HEK293 (cell line): ENCODE data around the gene BAIAP3.

Experiments
- CTCF ChIA-PET: fragments of 350-600 bp; formaldehyde crosslinking; extraction: SDS; loops from one replicate; lab custom pipeline; 2021; ENCODE audit warnings: antibody characterized with exemption; lab: Yijun Ruan, JAX
- POLR2A ChIA-PET: fragments of 300-600 bp; formaldehyde crosslinking; extraction: SDS; loops from one replicate; lab custom pipeline; 2020; ENCODE audit warnings: antibody characterized with exemption, inconsistent platforms; lab: Yijun Ruan, JAX
- H3K27ac ChIP-seq: fragments of 200-500 bp; sonication (Bioruptor generic); 2 replicates; pipeline ENCODE4 v1.5.1; 2014; ENCODE audit warnings: low read depth, low read length, control low read depth, inconsistent platforms; ENCODE audit errors: extremely low read depth
- H3K36me3 ChIP-seq, 2 experiments: fragments of 200-500 bp in 1 of 2; sonication (Bioruptor generic) in 1 of 2; 1 replicate in 1 of 2; 2 replicates in 1 of 2; pipeline ENCODE4 v1.5.1; 2014 to 2017; ENCODE audit warnings: inconsistent platforms in 2 of 2, low read length in 2 of 2; ENCODE audit not compliant: control insufficient read depth in 2 of 2, insufficient read depth in 1 of 2
- H3K4me1 ChIP-seq: fragments of 200-500 bp; sonication (Bioruptor generic); 2 replicates; pipeline ENCODE4 v1.5.1; 2014; ENCODE audit warnings: mild to moderate bottlenecking, low read length, inconsistent platforms; ENCODE audit not compliant: control insufficient read depth, insufficient read depth
- H3K4me3 ChIP-seq: 2 replicates; pipeline ENCODE4 v1.5.1; 2011; ENCODE audit warnings: low read depth, mild to moderate bottlenecking, control low read depth, low read length, moderate library complexity
- H3K9me3 ChIP-seq: fragments of 200-500 bp; sonication (Bioruptor generic); 2 replicates; pipeline ENCODE4 v1.5.1; 2014; ENCODE audit warnings: low read depth, low read length, inconsistent platforms; ENCODE audit not compliant: control insufficient read depth, insufficient read depth
- ATF2 ChIP-seq: fragments of 450-650 bp; formaldehyde crosslinking; IDR thresholded peaks from 2 replicates; pipeline ENCODE4 v1.5.1; 2016; ENCODE audit warnings: missing biosample characterization, missing genetic modification characterization, low read depth
- ELK4 ChIP-seq: IDR thresholded peaks from 2 replicates; pipeline ENCODE4 v1.6.1; 2011; ENCODE audit warnings: mild to moderate bottlenecking, low read depth, low read length, borderline replicate concordance
- HOXD13 ChIP-seq: sonication (generic); formaldehyde crosslinking; IDR thresholded peaks from 2 replicates; pipeline ENCODE4 v1.8.0; 2022; ENCODE audit warnings: missing genetic modification reagents, borderline replicate concordance
- MEIS1 ChIP-seq: sonication (generic); formaldehyde crosslinking; IDR thresholded peaks from 2 replicates; pipeline ENCODE4 v1.8.1; 2022; ENCODE audit warnings: missing genetic modification reagents, mild to moderate bottlenecking, borderline replicate concordance
- SETDB1 ChIP-seq: IDR thresholded peaks from one replicate; pipeline ENCODE4 v1.6.1; 2017; ENCODE audit warnings: mild to moderate bottlenecking, low read length, moderate library complexity, mixed read lengths; ENCODE audit not compliant: insufficient read length
- ZBTB48 ChIP-seq: fragments of 450-650 bp; formaldehyde crosslinking; IDR thresholded peaks from 2 replicates; pipeline ENCODE4 v1.5.1; 2016; ENCODE audit warnings: missing biosample characterization, missing genetic modification characterization
- ZBTB8A ChIP-seq: fragments of 450-650 bp; formaldehyde crosslinking; IDR thresholded peaks from 2 replicates; pipeline ENCODE4 v1.5.1; 2016; ENCODE audit warnings: missing biosample characterization, missing genetic modification characterization
- ZFP3 ChIP-seq: fragments of 450-650 bp; formaldehyde crosslinking; IDR thresholded peaks from 2 replicates; pipeline ENCODE4 v1.5.1; 2016; ENCODE audit warnings: low read depth, missing biosample characterization, missing genetic modification characterization
- ZIC2 ChIP-seq: fragments of 450-650 bp; formaldehyde crosslinking; IDR thresholded peaks from 2 replicates; pipeline ENCODE4 v1.5.1; 2016; ENCODE audit warnings: missing biosample characterization, missing genetic modification characterization
- ZNF10 ChIP-seq: fragments of 450-650 bp; formaldehyde crosslinking; IDR thresholded peaks from 2 replicates; pipeline ENCODE4 v1.5.1; 2017; ENCODE audit warnings: missing biosample characterization, missing genetic modification characterization
- ZNF140 ChIP-seq: fragments of 450-650 bp; formaldehyde crosslinking; IDR thresholded peaks from 2 replicates; pipeline ENCODE4 v1.5.1; 2016; ENCODE audit warnings: missing biosample characterization, missing genetic modification characterization
- ZNF2 ChIP-seq: fragments of 450-650 bp; formaldehyde crosslinking; IDR thresholded peaks from 2 replicates; pipeline ENCODE4 v1.5.1; 2016; ENCODE audit warnings: missing biosample characterization, missing genetic modification characterization
- ZNF335 ChIP-seq: fragments of 450-650 bp; formaldehyde crosslinking; conservative IDR thresholded peaks from 2 replicates; pipeline ENCODE4 v1.5.1; 2016; ENCODE audit warnings: missing biosample characterization, missing genetic modification characterization
- ZNF391 ChIP-seq: fragments of 450-650 bp; formaldehyde crosslinking; IDR thresholded peaks from 2 replicates; pipeline ENCODE4 v1.5.1; 2016; ENCODE audit warnings: low read depth, missing biosample characterization, missing genetic modification characterization, borderline replicate concordance
- ZNF426 ChIP-seq: fragments of 450-650 bp; formaldehyde crosslinking; IDR thresholded peaks from 2 replicates; pipeline ENCODE4 v1.5.1; 2017; ENCODE audit warnings: missing biosample characterization, missing genetic modification characterization, mild to moderate bottlenecking, inconsistent platforms, moderate library complexity
- ZNF449 ChIP-seq: fragments of 450-650 bp; formaldehyde crosslinking; IDR thresholded peaks from 2 replicates; pipeline ENCODE4 v1.5.1; 2017; ENCODE audit warnings: missing biosample characterization, mild to moderate bottlenecking, missing genetic modification characterization, moderate library complexity
- ZNF473 ChIP-seq: fragments of 450-650 bp; formaldehyde crosslinking; IDR thresholded peaks from 2 replicates; pipeline ENCODE4 v1.5.1; 2017; ENCODE audit warnings: missing biosample characterization, missing genetic modification characterization
- ZNF548 ChIP-seq: fragments of 450-650 bp; formaldehyde crosslinking; IDR thresholded peaks from 2 replicates; pipeline ENCODE4 v1.5.1; 2016; ENCODE audit warnings: missing biosample characterization, missing genetic modification characterization
- ZNF558 ChIP-seq: fragments of 450-650 bp; formaldehyde crosslinking; IDR thresholded peaks from 2 replicates; pipeline ENCODE4 v1.5.1; 2016; ENCODE audit warnings: missing biosample characterization, missing genetic modification characterization
- ZNF580 ChIP-seq: fragments of 450-650 bp; formaldehyde crosslinking; IDR thresholded peaks from 2 replicates; pipeline ENCODE4 v1.5.1; 2016; ENCODE audit warnings: missing biosample characterization, missing genetic modification characterization
- ZNF585B ChIP-seq: fragments of 450-650 bp; formaldehyde crosslinking; IDR thresholded peaks from 2 replicates; pipeline ENCODE4 v1.5.1; 2016; ENCODE audit warnings: missing biosample characterization, missing genetic modification characterization
- ZNF639 ChIP-seq: fragments of 450-650 bp; formaldehyde crosslinking; IDR thresholded peaks from 2 replicates; pipeline ENCODE4 v1.5.1; 2016; ENCODE audit warnings: missing biosample characterization, missing genetic modification characterization
- ZNF704 ChIP-seq: fragments of 450-650 bp; formaldehyde crosslinking; IDR thresholded peaks from 2 replicates; pipeline ENCODE4 v1.5.1; 2016; ENCODE audit warnings: missing biosample characterization, missing genetic modification characterization
- ZNF830 ChIP-seq: fragments of 450-650 bp; IDR thresholded peaks from 2 replicates; pipeline ENCODE4 v1.5.0; 2018; ENCODE audit warnings: missing biosample characterization, missing genetic modification characterization, low read depth, mild to moderate bottlenecking, moderate library complexity
- TF ChIP-seq, protein P1 (sequence below): fragments of 450-650 bp; formaldehyde crosslinking; IDR thresholded peaks from 2 replicates; pipeline ENCODE4 v1.5.1; 2016; ENCODE audit warnings: missing biosample characterization, missing genetic modification characterization

The BAIAP3 gene

GRCh38 chr16:1379304-1380076, 46.0 kb downstream of the BAIAP3 start:
- Histone ChIP-seq H3K9me3 (no peaks in the 10 kb centered on the region), H3K4me1 (0 out of 2 replicates have a peak, but pooled peaks cover 3% of the 10 kb centered on the region), H3K27ac (peak overlapping the region; percentile 72; the same call in 1 of the 2 replicates), H3K36me3 (peaks cover 0 to 24% of the 10 kb centered on the region in 2 experiments; a peak in 1 of 3 replicates), H3K4me3 (peak overlapping the region; percentile 45)
- ChIA-PET CTCF (interaction anchor here (0.6 to 3.4 kb wide), 5 partner anchors 14 to 36 kb away, joined by 3 to 30 read pairs (median 4); no protein-coding TSS in a partner anchor), POLR2A (interaction anchor here (0.6 to 2.0 kb wide), 5 partner anchors 15 to 1225 kb away, joined by 3 to 14 read pairs (median 4); partner anchors contain the start of gene UQCC4)
- TF ChIP-seq, protein P1, sequence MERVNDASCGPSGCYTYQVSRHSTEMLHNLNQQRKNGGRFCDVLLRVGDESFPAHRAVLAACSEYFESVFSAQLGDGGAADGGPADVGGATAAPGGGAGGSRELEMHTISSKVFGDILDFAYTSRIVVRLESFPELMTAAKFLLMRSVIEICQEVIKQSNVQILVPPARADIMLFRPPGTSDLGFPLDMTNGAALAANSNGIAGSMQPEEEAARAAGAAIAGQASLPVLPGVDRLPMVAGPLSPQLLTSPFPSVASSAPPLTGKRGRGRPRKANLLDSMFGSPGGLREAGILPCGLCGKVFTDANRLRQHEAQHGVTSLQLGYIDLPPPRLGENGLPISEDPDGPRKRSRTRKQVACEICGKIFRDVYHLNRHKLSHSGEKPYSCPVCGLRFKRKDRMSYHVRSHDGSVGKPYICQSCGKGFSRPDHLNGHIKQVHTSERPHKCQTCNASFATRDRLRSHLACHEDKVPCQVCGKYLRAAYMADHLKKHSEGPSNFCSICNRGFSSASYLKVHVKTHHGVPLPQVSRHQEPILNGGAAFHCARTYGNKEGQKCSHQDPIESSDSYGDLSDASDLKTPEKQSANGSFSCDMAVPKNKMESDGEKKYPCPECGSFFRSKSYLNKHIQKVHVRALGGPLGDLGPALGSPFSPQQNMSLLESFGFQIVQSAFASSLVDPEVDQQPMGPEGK = peak; percentile 0; the same call in 1 of the 2 replicates
- TF ChIP-seq ZFP3 (no peak), ATF2 (no peak), ZNF580 (no peak), ZIC2 (tag by site-specific recombination) (peak; percentile 21; the same call in 1 of the 2 replicates), ZNF426 (tag by site-specific recombination) (no peak), ELK4 (no peak), ZNF140 (no peak), ZNF830 (tag by site-specific recombination) (no peak), ZNF585B (tag by site-specific recombination) (no peak), HOXD13 (no peak), ZBTB8A (peak; percentile 89), ZBTB48 (tag by site-specific recombination) (no peak), ZNF548 (tag by site-specific recombination) (no peak), ZNF335 (tag by site-specific recombination) (peak; percentile 85), ZNF558 (no peak), ZNF449 (tag by site-specific recombination) (no peak), ZNF391 (no peak), ZNF639 (tag by site-specific recombination) (no peak), ZNF10 (tag by site-specific recombination) (no peak), MEIS1 (no peak), ZNF473 (tag by site-specific recombination) (no peak), ZNF704 (tag by site-specific recombination) (no peak), SETDB1 (no peak), ZNF2 (tag by site-specific recombination) (no peak)
